C4-2B (cell line): ENCODE results near the gene CELSR1.

ENCODE experiments used
- H3K27ac ChIP-seq: fragments of 450-650 bp; 2 replicates; pipeline ENCODE4 v1.5.1; 2017
- ZFX ChIP-seq: fragments of 450-650 bp; IDR thresholded peaks from 2 replicates; pipeline ENCODE4 v1.6.1; 2017
- TF ChIP-seq, protein P1 (sequence below): fragments of 450-650 bp; conservative IDR thresholded peaks from 2 replicates; pipeline ENCODE4 v1.5.1; 2017; ENCODE audit warnings: mild to moderate bottlenecking

Gene CELSR1

DNA sequence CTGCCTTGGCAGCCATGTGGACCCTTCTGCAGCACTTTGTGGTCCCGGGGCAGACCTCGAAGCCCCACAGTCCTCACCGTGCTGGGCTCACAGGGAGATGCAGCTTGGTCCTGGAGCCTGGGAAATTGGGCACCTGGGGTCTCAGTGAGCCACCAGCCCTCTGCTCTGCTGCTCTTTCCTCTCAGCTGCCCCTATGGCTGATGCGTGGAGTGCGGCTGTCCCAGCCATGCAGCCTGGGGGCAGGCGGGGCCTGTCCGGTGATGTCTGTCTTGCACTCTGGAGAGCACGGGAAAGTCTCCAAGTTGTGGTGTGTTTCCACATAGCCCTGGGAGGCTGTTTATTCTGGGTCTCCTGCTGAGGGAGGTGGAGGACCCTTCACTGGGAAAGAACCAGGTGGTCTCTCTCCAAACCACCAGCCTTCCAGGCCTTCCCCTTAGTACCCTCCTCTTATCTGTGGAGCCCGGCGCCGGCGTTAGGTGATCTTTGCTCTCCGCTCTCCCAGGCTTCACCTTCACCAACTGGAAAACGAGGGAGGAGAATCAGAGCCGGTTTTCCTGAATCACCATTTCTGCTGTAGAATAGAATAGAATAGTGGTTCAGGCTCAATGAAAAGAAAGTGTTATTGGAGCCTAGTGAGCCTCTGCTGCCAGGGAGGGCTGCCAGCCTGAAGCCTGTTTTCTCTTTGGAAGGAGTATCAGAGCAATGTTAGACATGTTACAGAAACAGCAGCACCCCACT, 41.6 kb upstream of the CELSR1 start:
- TF ChIP-seq ZFX, result no peak
- TF ChIP-seq, protein P1, sequence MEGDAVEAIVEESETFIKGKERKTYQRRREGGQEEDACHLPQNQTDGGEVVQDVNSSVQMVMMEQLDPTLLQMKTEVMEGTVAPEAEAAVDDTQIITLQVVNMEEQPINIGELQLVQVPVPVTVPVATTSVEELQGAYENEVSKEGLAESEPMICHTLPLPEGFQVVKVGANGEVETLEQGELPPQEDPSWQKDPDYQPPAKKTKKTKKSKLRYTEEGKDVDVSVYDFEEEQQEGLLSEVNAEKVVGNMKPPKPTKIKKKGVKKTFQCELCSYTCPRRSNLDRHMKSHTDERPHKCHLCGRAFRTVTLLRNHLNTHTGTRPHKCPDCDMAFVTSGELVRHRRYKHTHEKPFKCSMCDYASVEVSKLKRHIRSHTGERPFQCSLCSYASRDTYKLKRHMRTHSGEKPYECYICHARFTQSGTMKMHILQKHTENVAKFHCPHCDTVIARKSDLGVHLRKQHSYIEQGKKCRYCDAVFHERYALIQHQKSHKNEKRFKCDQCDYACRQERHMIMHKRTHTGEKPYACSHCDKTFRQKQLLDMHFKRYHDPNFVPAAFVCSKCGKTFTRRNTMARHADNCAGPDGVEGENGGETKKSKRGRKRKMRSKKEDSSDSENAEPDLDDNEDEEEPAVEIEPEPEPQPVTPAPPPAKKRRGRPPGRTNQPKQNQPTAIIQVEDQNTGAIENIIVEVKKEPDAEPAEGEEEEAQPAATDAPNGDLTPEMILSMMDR, result no peak
- no peak overlapping the region for H3K27ac ChIP-seq

DNA sequence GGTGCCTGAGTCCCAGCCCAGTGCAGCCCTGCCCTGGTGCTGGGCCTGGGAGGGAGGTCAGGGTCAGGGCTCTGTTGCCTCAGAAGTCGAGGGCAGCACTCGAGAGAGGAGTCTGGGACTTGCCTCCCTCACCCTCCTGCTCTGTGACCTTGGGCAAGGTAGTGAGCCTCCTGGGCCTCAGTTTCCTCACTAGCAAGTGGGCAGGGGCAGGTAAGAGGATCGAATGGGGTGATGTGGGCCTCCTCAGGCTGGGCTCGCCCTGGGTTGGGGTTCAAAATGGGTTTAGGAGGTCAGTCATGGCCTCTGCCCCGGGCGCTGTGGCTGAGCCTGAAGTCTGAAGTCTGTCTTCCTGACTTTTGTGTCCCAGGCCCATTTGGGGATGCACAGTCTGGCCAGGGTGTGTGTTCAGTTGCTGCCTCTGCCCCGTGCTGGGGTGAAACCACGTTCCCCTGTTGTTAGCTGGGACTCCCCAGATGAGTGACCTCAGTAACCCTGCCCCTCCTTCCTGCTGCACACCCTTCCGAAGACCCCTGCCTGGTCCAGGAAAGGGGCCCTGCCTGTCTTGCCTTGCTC, 40.9 kb upstream of the CELSR1 start:
- no peak overlapping the region for H3K27ac ChIP-seq
- TF ChIP-seq, protein P1, result no peak
- no peak for TF ChIP-seq ZFX

DNA sequence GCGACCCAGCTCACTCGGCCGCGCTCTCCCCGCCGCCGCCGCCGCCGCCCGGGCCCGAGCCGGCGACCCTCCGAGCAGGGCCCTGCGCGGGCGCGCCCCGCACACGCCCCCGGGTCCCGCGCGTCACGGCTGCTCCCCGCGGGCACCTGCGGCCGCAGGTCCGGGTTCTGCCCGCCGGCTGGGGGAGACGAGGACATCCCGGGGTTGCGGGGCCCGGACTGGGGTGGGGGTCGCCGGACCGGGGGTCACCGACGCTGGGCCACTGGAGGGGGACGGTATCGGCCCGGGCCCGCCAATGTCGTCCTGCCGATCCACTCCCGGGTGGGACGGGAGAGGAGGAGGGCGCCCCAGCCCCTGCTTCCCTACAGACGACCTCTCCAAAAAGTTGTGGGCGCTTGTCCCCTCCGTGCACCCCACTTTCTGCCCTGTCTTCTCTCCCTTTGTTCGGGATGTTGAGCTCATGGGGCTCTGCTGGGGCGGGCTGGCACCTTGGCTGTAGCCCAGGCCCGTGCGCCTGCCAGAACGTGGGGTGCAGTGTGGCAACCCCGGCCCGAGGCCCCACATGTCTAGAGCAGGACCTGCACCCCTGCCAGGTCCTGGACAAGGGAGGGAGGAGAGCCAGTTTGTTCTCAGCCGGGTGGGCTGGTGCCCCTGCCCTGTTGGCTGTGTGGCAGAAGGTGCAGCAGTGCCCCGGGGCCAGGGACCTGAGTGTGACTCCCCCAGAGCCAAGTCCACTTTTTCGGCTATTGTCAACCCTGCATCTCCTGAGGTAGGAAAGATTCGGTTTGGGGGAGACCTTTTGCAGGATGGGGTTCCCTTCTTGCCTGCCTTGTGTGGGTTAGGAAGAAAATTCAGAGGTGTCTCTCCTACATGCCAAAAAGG, 40.2 kb upstream of the CELSR1 start:
- peak overlapping the region; percentile 53 for H3K27ac ChIP-seq
- TF ChIP-seq ZFX, result no peak; the same call in 1 of the 2 replicates
- TF ChIP-seq, protein P1, result no peak

DNA sequence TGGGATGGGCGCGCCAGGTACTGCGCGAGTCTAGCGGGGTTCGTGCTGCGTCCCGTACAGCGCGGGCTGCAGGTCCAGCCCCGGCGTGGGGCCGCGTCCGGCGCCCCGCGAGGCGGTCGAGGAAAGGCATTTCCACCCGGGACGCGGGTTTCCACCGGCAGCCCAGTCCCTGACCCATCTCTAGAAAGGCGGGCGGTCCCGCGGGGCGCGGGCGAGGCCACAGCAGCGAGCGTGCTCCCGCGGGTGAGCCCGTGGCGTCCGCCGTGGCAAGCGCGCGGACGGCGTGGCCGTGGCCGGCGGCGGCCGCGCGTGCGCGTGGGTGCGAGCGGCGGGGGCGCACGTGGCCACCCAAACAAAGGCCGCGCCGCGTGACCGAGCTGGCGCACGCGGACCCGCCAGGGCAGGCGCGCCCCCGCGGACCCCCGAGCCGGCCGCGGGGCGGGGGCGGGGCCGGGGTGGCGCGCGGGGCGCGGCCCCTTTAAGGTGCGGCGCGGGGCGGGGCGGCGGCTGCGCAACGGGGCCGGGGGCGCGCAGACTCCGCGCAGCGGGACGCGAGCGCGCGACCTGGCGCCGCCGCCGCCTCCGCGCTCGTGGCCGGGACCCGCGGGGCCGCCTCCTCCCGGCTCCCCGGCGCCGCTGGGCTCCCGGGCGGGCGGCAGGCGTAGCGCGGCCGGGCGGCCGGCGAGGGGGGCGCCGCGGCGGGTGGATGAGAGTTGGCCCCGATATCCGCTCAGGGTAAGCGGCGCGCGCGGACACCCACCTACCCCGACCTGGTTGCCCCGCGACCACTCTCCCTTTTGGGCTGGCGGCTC, 39.3 kb upstream of the CELSR1 start:
- TF ChIP-seq ZFX, result 0 out of 2 replicates have a peak, but pooled peaks have one; percentile 30
- TF ChIP-seq, protein P1, result no peak
- H3K27ac ChIP-seq, result peak overlapping the region; percentile 53

DNA sequence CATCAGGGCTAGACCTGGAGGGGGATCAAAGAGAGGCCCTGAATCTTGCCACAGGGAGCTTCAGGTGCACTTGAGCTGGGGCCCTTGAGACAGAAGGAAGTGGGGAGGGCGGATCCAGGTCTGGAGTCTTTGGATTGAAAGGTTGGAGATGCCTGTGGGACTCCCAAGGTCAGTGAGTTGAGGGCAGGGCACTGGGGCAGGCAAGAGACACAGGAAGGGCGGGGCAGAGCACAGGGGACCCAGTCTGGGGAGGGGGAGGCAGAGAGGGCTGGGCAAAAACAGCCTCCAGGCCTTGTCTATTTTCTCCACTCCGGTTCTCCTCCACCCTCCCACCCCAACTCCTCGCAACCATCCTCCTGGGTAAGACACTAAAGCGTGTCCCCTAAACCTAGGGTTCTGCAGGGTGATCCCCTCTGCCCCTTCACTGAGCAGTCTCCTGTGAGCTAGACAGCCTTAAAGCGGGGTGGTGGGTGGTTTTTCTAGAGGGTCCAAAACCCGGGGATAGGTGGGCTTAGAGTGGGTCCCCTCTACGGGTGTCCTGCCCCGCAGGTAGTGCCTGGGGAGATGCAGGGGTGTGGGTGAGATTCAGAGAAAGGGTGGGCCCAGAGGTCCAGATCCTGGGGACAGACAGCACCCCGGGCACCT, 38.6 kb upstream of the CELSR1 start:
- no peak for TF ChIP-seq ZFX
- TF ChIP-seq, protein P1, result no peak
- H3K27ac ChIP-seq, result peak overlapping the region; percentile 53

DNA sequence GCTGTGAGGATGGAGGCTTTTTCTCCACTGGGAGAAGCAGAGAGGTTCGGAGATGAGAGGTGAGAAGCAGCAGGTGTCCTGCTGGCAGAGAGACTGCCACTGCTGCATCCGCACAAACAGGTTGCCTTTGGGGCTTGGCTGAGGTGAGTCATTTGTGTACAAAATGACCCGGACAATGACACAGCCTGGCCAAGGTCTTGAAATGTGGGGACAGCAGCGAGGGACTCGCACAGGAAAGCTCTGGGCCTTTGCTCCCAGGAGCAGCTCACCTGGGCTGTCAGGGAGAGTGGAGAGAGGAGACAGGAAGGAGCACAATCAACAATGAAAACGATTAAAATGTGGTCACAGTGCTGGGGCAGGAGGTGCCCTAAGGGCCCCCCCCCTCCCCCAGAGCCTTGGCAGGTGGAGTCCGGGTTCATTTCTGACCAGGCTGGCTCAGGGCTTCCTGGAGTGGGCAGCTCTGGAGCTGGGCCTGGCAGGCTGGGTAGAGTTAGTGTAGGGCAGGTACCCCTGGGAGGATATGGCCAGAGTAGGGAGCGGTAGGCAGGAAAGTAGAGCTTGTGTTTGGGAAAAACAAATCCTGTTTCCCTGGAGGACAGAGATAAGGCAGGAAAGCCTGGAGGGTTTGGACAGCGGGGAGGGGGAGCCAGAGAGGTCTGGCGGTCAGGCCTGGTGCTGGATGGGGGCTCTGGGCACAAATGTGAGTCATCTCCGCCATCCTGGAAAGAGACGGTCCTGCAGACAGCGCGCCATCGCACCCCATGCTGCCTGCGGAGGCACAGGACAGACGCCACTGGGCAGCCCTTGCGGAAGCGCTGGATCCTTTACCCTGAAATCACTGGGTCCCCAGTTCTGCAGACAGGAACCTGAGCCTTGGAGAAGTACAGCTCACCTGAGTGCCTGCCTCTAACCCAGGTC, 37.8 kb upstream of the CELSR1 start:
- H3K27ac ChIP-seq, result peak overlapping the region; percentile 47
- no peak for TF ChIP-seq ZFX
- TF ChIP-seq, protein P1, result no peak
